NCI-H524 (cell line): ENCODE measurements around the gene RNF212.

Experiments used
- DNase-seq, 2 experiments: peaks; one replicate each; lab custom pipeline; 2025; lab: John Stamatoyannopoulos, UW

RNF212 gene

DNA sequence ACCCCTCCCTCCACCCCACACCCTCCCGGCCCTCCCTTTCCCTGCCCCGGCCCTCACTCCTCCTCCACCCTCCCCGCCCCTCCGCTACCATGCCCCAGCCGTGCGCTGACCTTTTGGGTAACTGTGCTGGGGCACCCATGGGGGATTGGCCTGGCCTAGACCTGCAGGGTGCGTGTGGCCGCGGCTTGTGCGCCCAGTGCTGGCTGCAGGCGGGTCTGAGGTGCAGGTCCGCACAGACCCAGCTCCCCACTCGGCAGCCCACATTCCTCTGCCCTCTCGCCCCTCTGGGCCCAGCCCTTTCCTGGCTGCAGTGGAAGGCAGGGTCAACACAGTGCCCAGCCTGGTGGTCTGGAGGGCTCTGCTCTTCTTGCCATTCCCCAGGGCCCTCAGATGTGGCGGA is 77.3 kb downstream of the RNF212 start:
- no peak for DNase-seq

DNA sequence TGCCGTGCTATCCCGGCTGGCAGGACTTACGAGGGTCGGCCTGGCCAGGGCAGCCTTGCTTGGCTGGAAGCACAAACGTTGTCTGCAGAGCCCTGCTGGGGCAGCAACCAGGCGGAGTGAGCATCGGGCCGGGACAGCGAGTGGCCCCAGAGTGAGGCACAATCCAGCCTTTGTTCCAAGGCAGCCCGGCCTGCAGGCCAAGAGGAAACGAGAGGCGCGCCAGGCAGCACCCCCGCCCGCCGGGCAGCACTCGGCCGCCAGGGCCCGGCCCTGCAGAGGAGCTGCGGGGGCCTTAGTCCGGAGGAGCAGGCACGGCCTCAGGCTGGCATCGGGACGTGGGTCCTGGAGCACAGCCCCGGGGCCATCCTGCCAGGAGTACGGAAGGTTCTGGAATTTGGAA is 77.9 kb downstream of the RNF212 start:
- DNase-seq = no peak

DNA sequence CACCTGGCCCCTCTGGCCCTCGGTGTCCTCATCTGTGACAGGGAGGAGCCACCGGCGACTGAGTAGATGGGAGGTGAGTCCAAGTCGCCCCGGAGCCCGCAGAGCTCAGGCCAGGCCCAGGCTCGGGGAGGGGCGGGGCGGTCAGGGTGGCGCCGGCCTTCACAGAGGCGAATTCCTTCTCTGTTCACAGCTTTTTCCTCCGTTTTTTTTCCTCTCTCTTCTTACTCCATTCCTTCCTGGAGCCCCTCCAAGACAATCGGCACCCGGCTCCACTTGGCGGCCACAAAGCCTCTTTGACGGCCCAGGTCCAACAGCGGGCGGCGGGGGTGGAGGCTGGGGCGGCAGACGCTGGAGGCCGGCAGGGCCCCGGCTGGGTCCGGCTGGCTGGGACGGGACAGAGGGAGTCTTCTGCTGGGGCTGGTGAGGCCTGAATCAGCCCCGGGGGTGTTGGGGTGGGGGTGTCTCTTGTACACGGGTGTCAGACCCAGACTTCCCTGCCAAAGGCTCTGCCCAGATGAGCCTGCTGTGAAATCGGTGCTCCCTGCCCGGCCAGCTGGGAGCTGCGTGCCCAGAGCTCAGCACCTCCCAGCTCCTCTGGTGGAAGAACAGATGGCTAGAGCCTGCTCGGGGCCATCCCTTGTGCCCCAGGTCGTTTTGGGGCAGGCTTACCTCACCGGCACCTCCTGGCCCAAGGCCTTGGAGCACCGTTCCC is 79.4 kb downstream of the RNF212 start:
- DNase-seq = peak in 1 of 2 experiments; percentile 38

- DNase-seq = no peak
These were observed 80.5 kb downstream of the RNF212 start for GRCh38 chr4:1032861-1033260.

- DNase-seq = peak in 1 of 2 experiments; percentile 15
These were observed 81.2 kb downstream of the RNF212 start for GRCh38 chr4:1031956-1032795.

GRCh38 chr4:1031346-1031745 is 82.0 kb downstream of the RNF212 start:
- no peak for DNase-seq

DNA sequence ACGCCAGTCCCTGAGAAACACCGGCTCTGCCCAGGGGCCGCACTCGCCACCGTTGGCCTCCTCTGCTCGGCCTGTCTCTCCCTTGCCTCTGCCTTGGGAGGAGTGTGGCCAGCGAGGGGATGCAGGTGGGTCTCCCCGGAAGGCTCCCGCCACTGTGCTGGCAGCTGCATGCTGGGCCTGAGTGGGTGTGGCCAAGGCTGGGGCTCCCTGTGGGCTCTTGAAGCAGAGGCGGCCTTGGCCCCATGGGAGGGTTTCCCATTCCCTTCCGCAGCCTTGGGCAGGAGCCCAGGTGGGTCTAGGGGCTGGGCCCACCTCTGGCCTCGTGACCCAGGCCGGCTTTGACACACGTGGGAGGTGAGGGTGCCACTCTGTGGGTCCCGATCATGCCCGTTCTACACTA is 82.8 kb downstream of the RNF212 start:
- DNase-seq = peak in 1 of 2 experiments; percentile 17

GRCh38 chr4:1030031-1030430 is 83.3 kb downstream of the RNF212 start:
- peak in 1 of 2 experiments; percentile 17 for DNase-seq

DNA sequence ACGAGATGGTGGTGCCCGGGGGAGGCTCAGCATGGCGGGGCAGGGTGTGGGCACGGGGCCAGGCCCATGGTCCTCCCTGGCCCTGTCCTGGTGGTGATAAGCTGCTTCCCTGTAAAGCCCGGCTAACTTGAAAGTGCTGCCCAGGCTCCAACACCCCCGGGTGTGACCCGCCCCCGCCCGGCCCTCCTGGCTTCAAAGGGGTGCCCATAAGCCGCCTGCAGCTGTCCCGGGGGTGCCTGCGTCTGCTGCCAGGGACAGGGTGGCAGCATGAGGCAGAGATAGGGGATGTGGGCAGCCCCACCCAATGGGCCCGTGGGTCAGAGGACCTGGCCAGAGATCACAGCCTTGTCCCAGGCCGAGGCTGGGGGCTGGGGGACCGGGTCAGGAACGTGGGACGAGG is 83.8 kb downstream of the RNF212 start:
- no peak for DNase-seq

DNA sequence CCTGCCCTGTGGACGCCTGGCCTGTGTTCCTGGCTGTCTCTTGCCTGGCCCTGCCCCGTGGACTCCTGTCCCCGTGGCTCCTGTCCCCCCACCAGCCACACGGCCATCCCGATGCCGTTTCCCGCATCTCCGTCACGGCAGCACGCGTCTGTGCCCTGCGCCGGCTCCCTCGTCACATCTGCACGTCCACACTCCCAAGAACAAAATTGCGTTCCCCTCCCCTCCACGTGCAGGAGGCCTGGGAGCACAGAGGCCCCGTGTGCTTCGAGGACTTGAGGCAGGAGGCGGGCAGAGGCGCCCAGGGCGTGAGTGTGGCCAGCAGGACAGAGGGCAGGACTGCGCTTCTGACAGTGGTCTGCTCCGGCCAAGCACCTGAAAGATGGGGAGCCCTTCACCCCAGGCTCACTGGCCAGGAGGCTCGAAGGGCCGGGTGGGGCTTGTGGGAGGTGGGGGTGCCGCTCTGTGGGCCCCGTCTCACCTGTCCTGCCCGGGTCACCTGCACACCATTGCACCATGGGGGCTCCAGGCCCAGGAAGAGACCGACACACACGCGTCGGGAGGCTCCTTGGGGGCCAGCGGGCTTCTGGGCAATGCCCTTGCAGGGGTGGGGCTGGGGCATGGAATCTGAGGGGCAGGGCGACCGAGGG is 84.7 kb downstream of the RNF212 start:
- DNase-seq = no peak

DNA sequence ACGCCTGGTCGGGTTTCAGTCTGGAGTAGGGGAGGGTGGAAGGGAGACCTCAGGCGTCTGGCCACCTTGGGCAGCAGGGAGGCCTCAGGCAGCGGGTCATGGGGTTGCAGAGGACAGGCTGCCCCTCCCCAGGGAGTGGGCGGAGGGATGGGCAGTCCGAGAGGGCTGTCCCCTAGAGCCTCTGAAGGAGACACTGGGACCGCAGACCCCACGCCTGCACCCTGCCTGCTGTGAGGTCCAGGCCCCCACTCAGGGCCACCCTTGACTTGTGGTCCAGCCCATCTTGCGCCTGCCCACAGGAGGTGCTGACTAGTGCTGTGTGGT is 85.5 kb downstream of the RNF212 start:
- DNase-seq = no peak

GRCh38 chr4:1027219-1027914 is 86.0 kb downstream of the RNF212 start:
- DNase-seq = no peak

GRCh38 chr4:1026115-1026514 is 87.2 kb downstream of the RNF212 start:
- no peak for DNase-seq

DNA sequence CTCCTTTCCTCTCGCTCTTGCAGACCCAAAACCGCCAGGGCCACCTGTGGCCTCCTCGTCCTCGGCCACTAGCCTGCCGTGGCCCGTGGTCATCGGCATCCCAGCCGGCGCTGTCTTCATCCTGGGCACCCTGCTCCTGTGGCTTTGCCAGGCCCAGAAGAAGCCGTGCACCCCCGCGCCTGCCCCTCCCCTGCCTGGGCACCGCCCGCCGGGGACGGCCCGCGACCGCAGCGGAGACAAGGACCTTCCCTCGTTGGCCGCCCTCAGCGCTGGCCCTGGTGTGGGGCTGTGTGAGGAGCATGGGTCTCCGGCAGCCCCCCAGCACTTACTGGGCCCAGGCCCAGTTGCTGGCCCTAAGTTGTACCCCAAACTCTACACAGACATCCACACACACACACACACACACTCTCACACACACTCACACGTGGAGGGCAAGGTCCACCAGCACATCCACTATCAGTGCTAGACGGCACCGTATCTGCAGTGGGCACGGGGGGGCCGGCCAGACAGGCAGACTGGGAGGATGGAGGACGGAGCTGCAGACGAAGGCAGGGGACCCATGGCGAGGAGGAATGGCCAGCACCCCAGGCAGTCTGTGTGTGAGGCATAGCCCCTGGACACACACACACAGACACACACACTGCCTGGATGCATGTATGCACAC is 88.3 kb downstream of the RNF212 start:
- DNase-seq = no peak

GRCh38 chr4:1023895-1024740 is 89.2 kb downstream of the RNF212 start:
- DNase-seq = no peak

DNA sequence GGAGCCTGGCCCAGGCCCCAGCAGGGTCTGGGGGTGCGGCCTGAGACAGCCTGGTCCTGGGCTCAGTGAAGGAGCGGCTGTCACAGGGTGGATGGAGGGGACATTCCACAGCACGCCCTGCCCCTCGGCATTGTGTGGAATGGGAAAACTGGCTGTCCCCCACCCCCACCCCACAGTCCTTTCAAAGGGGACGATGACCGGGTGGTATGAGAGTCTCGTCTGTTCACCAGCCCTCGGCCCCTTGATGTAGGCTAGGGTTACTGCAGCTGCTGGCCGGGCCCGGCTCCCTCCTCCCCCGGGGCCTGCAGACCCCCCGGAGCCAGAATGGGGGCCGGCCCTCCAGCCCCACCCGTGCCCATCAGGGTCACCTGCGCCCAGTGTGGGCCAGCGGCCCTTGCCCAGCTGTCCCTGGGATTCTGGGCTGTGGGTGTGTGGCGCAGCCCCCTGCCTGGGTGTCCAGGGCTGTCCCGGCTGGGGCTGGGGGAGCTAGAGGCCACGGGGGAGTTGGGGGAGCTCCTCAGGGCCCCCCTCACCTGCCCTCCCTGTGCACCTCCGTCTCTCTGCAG is 90.2 kb downstream of the RNF212 start:
- DNase-seq = no peak

- DNase-seq = no peak
These were observed 90.7 kb downstream of the RNF212 start for GRCh38 chr4:1022739-1023066.

GRCh38 chr4:1022051-1022738 is 91.2 kb downstream of the RNF212 start:
- DNase-seq = no peak
